GM12892 (cell line): ENCODE results near the gene RAD23A.

ENCODE experiments used
- DNase-seq: peaks from one replicate; pipeline ENCODE4 v3.0.0; 2011; ENCODE audit not compliant: insufficient read length
- FAIRE-seq: peaks from 2 replicates; lab custom pipeline; 2011; peaks lifted over from hg19 to GRCh38; lab: Jason Lieb, UNC
- POLR2A ChIP-seq: IDR thresholded peaks from 2 replicates; pipeline ENCODE4 v1.6.1; 2011; ENCODE audit warnings: low read depth, low read length, control low read depth
- POLR2AphosphoS5 ChIP-seq: IDR thresholded peaks from 2 replicates; pipeline ENCODE4 v1.6.1; 2011; ENCODE audit warnings: low read depth, low read length, control low read depth
- TAF1 ChIP-seq: IDR thresholded peaks from 2 replicates; pipeline ENCODE4 v1.6.1; 2011; ENCODE audit warnings: low read depth, mild to moderate bottlenecking, control low read depth, low read length, borderline replicate concordance

Gene RAD23A

DNA sequence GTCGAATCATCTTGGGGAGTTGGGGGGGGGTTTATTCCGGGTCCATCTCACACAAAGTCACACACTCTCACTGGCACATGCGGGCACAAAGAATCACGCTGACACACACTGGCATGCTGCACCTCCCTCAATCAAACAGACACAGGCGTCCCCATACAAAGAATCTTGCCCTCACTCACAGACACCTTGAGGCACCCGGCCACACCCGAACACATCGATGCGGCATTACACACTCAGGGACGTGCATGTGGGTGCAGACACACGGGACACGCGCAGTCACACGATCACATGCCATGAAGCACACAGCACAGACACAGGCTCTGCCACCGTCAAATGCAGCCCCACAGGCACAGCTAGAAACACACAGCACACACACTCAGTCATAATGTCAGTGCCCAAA lies 57.4 kb downstream of the RAD23A start:
- DNase-seq (no peak), FAIRE-seq (no peak)
- no peak for TF ChIP-seq POLR2A
- no peak for TF ChIP-seq POLR2AphosphoS5
- TF ChIP-seq TAF1, result no peak
